Measurements from ENCODE around the gene LPP.

LPP gene

DNA sequence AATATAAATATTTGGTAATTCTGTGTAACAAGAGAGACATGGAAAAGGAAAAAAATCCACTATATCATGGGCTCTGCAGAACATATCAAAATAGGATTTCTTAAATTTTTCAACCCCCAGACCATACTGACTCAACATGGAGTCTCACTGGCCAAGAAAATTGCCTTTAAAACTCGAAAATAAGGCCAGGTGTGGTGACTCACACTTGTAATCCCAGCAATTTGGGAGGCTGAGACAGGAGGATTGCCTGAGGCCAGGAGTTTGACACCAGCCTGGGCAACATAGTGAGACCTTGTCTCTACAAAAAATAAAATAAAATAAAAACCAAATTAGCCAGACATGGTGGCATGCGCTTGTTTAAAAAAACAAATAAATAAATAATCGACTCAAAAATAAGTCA is 723.4 kb downstream of the LPP start:
- TF ChIP-seq POLR2AphosphoS5 (IDR thresholded peaks at IDR 0.05; ENCODE audit: low read depth, low read length) (no peak), FOXP2 (optimal IDR thresholded peaks at IDR 0.05; ENCODE audit: borderline replicate concordance, extremely low read depth, extremely low read length, insufficient read depth) (no peak), SIN3A (IDR thresholded peaks at IDR 0.05; ENCODE audit: borderline replicate concordance, insufficient read depth, low read length) (no peak), TAF1 (IDR thresholded peaks at IDR 0.05; ENCODE audit: borderline replicate concordance, insufficient read depth, low read length) (no peak)
- TF ChIP-seq, protein P1, sequence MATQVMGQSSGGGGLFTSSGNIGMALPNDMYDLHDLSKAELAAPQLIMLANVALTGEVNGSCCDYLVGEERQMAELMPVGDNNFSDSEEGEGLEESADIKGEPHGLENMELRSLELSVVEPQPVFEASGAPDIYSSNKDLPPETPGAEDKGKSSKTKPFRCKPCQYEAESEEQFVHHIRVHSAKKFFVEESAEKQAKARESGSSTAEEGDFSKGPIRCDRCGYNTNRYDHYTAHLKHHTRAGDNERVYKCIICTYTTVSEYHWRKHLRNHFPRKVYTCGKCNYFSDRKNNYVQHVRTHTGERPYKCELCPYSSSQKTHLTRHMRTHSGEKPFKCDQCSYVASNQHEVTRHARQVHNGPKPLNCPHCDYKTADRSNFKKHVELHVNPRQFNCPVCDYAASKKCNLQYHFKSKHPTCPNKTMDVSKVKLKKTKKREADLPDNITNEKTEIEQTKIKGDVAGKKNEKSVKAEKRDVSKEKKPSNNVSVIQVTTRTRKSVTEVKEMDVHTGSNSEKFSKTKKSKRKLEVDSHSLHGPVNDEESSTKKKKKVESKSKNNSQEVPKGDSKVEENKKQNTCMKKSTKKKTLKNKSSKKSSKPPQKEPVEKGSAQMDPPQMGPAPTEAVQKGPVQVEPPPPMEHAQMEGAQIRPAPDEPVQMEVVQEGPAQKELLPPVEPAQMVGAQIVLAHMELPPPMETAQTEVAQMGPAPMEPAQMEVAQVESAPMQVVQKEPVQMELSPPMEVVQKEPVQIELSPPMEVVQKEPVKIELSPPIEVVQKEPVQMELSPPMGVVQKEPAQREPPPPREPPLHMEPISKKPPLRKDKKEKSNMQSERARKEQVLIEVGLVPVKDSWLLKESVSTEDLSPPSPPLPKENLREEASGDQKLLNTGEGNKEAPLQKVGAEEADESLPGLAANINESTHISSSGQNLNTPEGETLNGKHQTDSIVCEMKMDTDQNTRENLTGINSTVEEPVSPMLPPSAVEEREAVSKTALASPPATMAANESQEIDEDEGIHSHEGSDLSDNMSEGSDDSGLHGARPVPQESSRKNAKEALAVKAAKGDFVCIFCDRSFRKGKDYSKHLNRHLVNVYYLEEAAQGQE (IDR thresholded peaks at IDR 0.05; ENCODE audit: insufficient read depth in 1 of 2, low read depth in 2 of 2, low read length in 2 of 2): no peak

DNA sequence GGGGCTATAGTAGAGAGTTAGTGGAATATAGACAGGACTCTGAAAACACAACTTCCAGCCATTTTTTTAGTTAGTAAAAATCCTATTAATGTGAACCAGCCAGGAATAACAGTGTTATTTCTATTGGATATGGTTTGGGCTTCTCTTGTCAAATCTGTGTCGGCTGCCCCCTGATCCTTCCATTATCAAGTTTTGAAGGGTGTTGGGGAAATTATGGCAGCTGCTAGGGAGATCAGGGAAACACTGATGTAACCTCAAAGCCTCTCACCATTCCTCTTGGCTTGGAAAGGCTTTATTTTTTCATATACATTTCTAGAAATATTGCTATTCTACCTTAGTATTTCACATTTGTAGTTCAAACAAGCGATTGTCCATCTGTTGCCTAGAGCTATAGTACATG is 724.1 kb downstream of the LPP start:
- no peak for TF ChIP-seq SIN3A (IDR thresholded peaks at IDR 0.05; ENCODE audit: borderline replicate concordance, insufficient read depth, low read length)

DNA sequence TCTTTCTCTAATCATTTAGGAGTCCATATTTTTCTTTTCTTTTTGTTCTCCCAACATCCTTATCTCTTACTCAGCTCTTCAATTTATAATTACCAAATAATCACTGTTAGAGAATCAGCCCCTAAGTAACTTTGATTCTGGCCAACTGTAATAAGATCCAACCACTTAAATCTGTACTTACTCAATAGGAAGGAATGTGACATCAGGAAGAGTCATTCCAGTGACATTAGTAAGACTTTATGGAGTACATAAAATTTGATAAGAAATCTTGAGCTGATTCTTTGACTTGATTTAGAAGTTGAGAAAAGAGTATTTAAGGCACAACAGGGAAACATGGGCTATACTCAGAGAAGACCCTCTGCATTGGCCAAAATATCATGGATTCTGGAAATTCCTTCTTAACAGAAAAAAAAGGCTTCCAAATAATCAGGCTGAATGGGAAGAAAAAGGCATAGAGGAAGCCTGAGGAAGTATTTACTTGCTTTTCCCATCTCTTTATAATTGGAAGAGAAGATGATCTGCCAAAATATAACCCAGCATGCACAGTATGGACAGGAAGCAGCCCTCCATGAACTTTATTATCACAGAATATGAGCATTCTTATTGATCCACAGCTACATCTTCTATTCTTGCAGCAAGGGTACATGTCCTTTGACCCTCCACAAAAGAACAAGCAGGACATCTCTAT is 728.1 kb downstream of the LPP start:
- no peak for TF ChIP-seq TAF1 (IDR thresholded peaks at IDR 0.05; ENCODE audit: borderline replicate concordance, insufficient read depth, low read length)
- TF ChIP-seq POLR2AphosphoS5 (IDR thresholded peaks at IDR 0.05; ENCODE audit: low read depth, low read length): no peak
- TF ChIP-seq, protein P1 (IDR thresholded peaks at IDR 0.05; ENCODE audit: insufficient read depth in 1 of 2, low read depth in 2 of 2, low read length in 2 of 2): no peak
- no peak for TF ChIP-seq FOXP2 (optimal IDR thresholded peaks at IDR 0.05; ENCODE audit: borderline replicate concordance, extremely low read depth, extremely low read length, insufficient read depth)
- no peak for TF ChIP-seq SIN3A (IDR thresholded peaks at IDR 0.05; ENCODE audit: borderline replicate concordance, insufficient read depth, low read length)

DNA sequence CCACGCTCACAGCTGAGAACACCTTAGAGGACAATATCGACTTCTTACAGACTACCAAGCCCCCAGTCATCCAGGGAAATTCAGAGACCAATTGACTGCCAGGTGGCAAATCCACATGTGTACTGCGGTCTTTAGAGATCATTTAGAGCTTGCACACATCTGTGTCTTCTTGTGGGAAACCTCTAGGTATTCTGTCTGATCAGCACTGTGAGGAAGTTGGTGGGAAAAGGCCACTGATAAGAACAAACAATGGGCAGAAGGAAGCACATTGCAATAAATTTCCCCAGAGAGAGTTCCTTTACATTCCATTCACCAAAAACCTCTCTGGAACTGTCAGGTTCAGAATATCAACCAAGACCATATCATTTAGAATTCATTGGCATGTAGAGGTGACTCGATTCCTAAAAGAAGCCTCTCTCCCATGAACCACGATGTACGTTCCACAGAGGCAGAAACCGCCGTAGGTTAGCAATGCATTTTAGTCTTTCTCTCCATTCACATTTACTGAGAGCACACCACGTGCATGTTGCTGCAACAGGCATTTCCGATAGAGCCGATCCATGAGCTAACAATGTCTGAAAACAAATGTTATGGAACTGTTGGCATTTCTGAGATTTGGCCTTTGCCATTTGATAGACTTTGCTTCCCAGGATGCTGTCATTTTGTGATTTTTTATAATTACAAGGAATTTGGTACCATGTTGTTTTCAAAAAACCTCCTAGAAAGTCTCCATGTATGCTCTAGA is 730.5 kb downstream of the LPP start:
- TF ChIP-seq SIN3A (IDR thresholded peaks at IDR 0.05; ENCODE audit: borderline replicate concordance, insufficient read depth, low read length) (no peak), POLR2AphosphoS5 (IDR thresholded peaks at IDR 0.05; ENCODE audit: low read depth, low read length) (no peak), TAF1 (IDR thresholded peaks at IDR 0.05; ENCODE audit: borderline replicate concordance, insufficient read depth, low read length) (no peak), FOXP2 (optimal IDR thresholded peaks at IDR 0.05; ENCODE audit: borderline replicate concordance, extremely low read depth, extremely low read length, insufficient read depth) (no peak)
- TF ChIP-seq, protein P1 (IDR thresholded peaks at IDR 0.05; ENCODE audit: insufficient read depth in 1 of 2, low read depth in 2 of 2, low read length in 2 of 2): no peak

DNA sequence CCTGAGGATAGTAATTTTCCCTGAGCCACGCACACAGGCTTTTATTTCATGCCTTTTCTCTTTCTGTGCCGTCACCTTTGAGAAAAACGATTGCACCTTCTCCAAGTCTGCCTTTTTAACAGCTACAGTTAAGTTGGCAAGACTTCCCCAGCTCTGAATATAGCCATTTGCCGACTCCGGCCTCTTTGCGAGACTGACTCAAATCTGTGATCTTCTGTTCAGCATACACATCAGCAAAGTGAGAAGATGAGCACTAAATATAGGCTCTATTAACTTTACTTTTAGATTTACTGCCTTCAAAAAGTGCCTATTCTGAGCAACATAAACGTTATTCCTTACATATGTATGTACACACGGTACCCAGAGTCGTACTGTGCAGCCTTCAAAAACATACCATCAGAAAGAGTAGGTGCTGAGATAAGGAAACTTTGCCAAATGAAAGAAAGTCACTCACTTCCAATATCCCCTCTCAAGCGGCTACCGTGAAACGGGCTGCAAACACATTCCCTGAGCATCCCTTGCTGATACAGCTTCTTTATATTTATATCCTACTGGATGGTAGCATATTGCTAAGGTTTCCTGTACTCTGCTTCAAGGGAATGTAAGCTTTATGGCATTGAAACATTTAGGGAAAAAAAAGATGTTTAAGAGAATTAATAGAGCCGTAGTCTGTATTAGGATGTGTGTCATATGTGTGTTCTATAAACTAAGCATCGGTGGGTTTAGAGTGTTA is 734.5 kb downstream of the LPP start:
- TF ChIP-seq POLR2AphosphoS5 (IDR thresholded peaks at IDR 0.05; ENCODE audit: low read depth, low read length) (no peak), SIN3A (IDR thresholded peaks at IDR 0.05; ENCODE audit: borderline replicate concordance, insufficient read depth, low read length) (no peak), TAF1 (IDR thresholded peaks at IDR 0.05; ENCODE audit: borderline replicate concordance, insufficient read depth, low read length) (no peak)
